K562 (cell line): ENCODE data around the gene CDC14A. TPM values are rescaled to one million over a fixed set of nuclear protein-coding genes. Genes with fewer than 3 reads are reported as not detected.
A peak's percentile ranks its signal among the peaks of the same experiment; 100 is the strongest.

Experiments
- ATAC-seq: fragments of 200-7000 bp; cut with Tn5 transposase; 3 replicates; pipeline ENCODE4 v1.9.1; 2020; ENCODE audit warnings: moderate library complexity
- BruUV-seq: library from RNA; stranded (reverse); fragments of 400-500 nt; replicated peaks from 2 replicates; lab custom pipeline; 2021; lab: Mats Ljungman, UMichigan
- CTCF ChIA-PET: fragments of 300-600 bp; formaldehyde crosslinking; extraction: SDS; loops from one replicate; lab custom pipeline; 2021; ENCODE audit warnings: low intra/inter-chr PET ratio; lab: Yijun Ruan, JAX
- POLR2A ChIA-PET: fragments of 300-600, 350-650 bp; sonication (Branson Sonifier 250); formaldehyde crosslinking; extraction: SDS; loops from one replicate; lab custom pipeline; 2021; ENCODE audit warnings: antibody characterized with exemption, inconsistent platforms; lab: Yijun Ruan, JAX
- DNase-seq, 4 experiments: peaks; one replicate each; pipeline versions ENCODE4 v3.0.0 to v3.0.0-alpha.2; 2011 to 2018; ENCODE audit warnings: low spot score in 3 of 4, mixed read lengths in 3 of 4; ENCODE audit errors: extremely low read depth in 1 of 4
- FAIRE-seq: peaks from 2 replicates; lab custom pipeline; 2011; peaks lifted over from hg19 to GRCh38; lab: Jason Lieb, UNC
- H2AFZ ChIP-seq: 2 replicates; pipeline ENCODE4 v1.6.0; 2011; ENCODE audit warnings: low read depth, low read length, control low read depth, inconsistent platforms
- H3K27ac ChIP-seq: fragments of 200-600 bp; 3 replicates; pipeline ENCODE4 v1.8.0; 2011; ENCODE audit warnings: low read depth, mild to moderate bottlenecking, control low read depth, inconsistent platforms, low read length, moderate library complexity, mixed read lengths; ENCODE audit errors: extremely low read depth
- H3K27me3 ChIP-seq, 2 experiments: fragments of 300-600 bp in 1 of 2; 2 replicates in 1 of 2; 3 replicates in 1 of 2; pipeline versions ENCODE4 v1.6.0 to v1.8.0; 2011; ENCODE audit warnings: inconsistent platforms in 2 of 2, low read length in 2 of 2, mild to moderate bottlenecking in 1 of 2, mixed read lengths in 1 of 2, moderate library complexity in 1 of 2; ENCODE audit not compliant: control insufficient read depth in 2 of 2, insufficient read depth in 2 of 2
- H3K36me3 ChIP-seq: fragments of 300-600 bp; 3 replicates; pipeline ENCODE4 v1.8.0; 2011; ENCODE audit warnings: mild to moderate bottlenecking, low read length, inconsistent platforms; ENCODE audit not compliant: control insufficient read depth, insufficient read depth
- H3K4me1 ChIP-seq, 2 experiments: fragments of 200-600 bp in 1 of 2; replicated peaks in 1 of 2; 2 replicates in 1 of 2; 3 replicates in 1 of 2; pipeline versions ENCODE4 v1.5.1 to v1.8.0; 2011; ENCODE audit warnings: inconsistent platforms in 2 of 2, low read length in 2 of 2, mild to moderate bottlenecking in 1 of 2, mixed read lengths in 1 of 2, moderate library complexity in 1 of 2; ENCODE audit not compliant: control insufficient read depth in 2 of 2, insufficient read depth in 2 of 2
- H3K4me2 ChIP-seq: 2 replicates; pipeline ENCODE4 v1.6.1; 2011; ENCODE audit warnings: low read length, control low read depth, inconsistent platforms, mixed read lengths; ENCODE audit not compliant: insufficient read depth
- H3K4me3 ChIP-seq: fragments of 200-600 bp; sonication (generic), shearing (Covaris generic); 2 replicates; pipeline ENCODE4 v1.5.1; 2016; ENCODE audit warnings: control low read depth, inconsistent platforms
- H3K79me2 ChIP-seq: fragments of 200-600 bp; 3 replicates; pipeline ENCODE4 v1.8.0; 2011; ENCODE audit warnings: low read length, inconsistent platforms; ENCODE audit not compliant: control insufficient read depth, insufficient read depth
- H3K9ac ChIP-seq, 2 experiments: 2 replicates each; pipeline versions ENCODE4 v1.6.0 to v1.6.1; 2011; ENCODE audit warnings: low read depth in 2 of 2, low read length in 2 of 2, control low read depth in 1 of 2, inconsistent platforms in 1 of 2, mild to moderate bottlenecking in 1 of 2, mixed read lengths in 1 of 2; ENCODE audit not compliant: insufficient read depth in 1 of 2
- H3K9me1 ChIP-seq: one replicate; pipeline ENCODE4 v1.6.0; 2011; ENCODE audit warnings: inconsistent platforms, mild to moderate bottlenecking, low read length, moderate library complexity; ENCODE audit not compliant: control insufficient read depth, insufficient read depth
- H3K9me3 ChIP-seq: replicated peaks from 2 replicates; pipeline ENCODE4 v1.5.1; 2011; ENCODE audit warnings: low read depth, low read length, inconsistent platforms; ENCODE audit not compliant: control insufficient read depth, insufficient read depth
- H4K20me1 ChIP-seq: replicated peaks from 2 replicates; pipeline ENCODE4 v1.6.1; 2011; ENCODE audit warnings: low read length, inconsistent platforms, mixed read lengths; ENCODE audit not compliant: control insufficient read depth, insufficient read depth
- CEBPB ChIP-seq: fragments of 450-650 bp; IDR thresholded peaks from 2 replicates; pipeline ENCODE4 v1.6.1; 2016; ENCODE audit warnings: missing genetic modification characterization, missing compliant biosample characterization
- CEBPG ChIP-seq, 3 experiments: fragments of 200-800 bp in 1 of 3; sonication (Bioruptor generic) in 1 of 3; sonication (generic) in 1 of 3; formaldehyde crosslinking in 1 of 3; IDR thresholded peaks in 2 of 3; conservative IDR thresholded peaks in 1 of 3; 2 replicates each; pipeline versions ENCODE4 v1.6.1 to v1.8.0; 2016 to 2022; ENCODE audit warnings: missing compliant biosample characterization in 2 of 3, missing genetic modification characterization in 2 of 3, mild to moderate bottlenecking in 1 of 3, missing genetic modification reagents in 1 of 3
- CTBP1 ChIP-seq: fragments of 450-650 bp; IDR thresholded peaks from 2 replicates; pipeline ENCODE4 v1.6.1; 2016; ENCODE audit warnings: borderline replicate concordance
- JUND ChIP-seq, 2 experiments: IDR thresholded peaks; 2 replicates in 1 of 2; 3 replicates in 1 of 2; pipeline ENCODE4 v1.6.1; 2011; ENCODE audit warnings: borderline replicate concordance in 2 of 2, low read depth in 2 of 2, low read length in 2 of 2, improper control_type of control experiment in 1 of 2, missing biosample characterization in 1 of 2, missing genetic modification characterization in 1 of 2, missing genetic modification reagents in 1 of 2
- L3MBTL2 ChIP-seq: fragments of 450-650 bp; IDR thresholded peaks from 2 replicates; pipeline ENCODE4 v1.6.1; 2016; ENCODE audit warnings: mild to moderate bottlenecking, moderate library complexity
- MCM3 ChIP-seq: fragments of 450-650 bp; IDR thresholded peaks from 2 replicates; pipeline ENCODE4 v1.6.1; 2016
- NFATC3 ChIP-seq: fragments of 450-650 bp; IDR thresholded peaks from 2 replicates; pipeline ENCODE4 v1.6.1; 2017; ENCODE audit warnings: mild to moderate bottlenecking
- RFX7 ChIP-seq: fragments of 250-450 bp; sonication (Bioruptor Pico); IDR thresholded peaks from 2 replicates; pipeline ENCODE4 v1.5.1; 2021; ENCODE audit warnings: mild to moderate bottlenecking
- SOX6 ChIP-seq: fragments of 450-650 bp; IDR thresholded peaks from 2 replicates; pipeline ENCODE4 v1.6.1; 2014; ENCODE audit warnings: mild to moderate bottlenecking
- SPI1 ChIP-seq: IDR thresholded peaks from 2 replicates; pipeline ENCODE4 v1.6.1; 2011; ENCODE audit warnings: low read depth, low read length, control low read depth, borderline replicate concordance
- WGBS: fragments of 100-300 bp; shearing (Covaris generic); methylation state at CpG from one replicate; pipeline ENCODE4 v1.1.6; 2016; ENCODE audit warnings: low coverage, mixed read lengths; ENCODE audit not compliant: insufficient coverage; ENCODE audit errors: missing lambda C conversion rate; 5-methylcytosine and 5-hydroxymethylcytosine counted together
- in situ Hi-C: fragments of 300-500 bp; cut with MboI; formaldehyde crosslinking; loops from 4 replicates; pipeline ENCODE4 v1.15.0; 2018; ENCODE audit warnings: inconsistent platforms, mixed read lengths
- intact Hi-C: fragments of 100-400 bp; cut with micrococcal nuclease; formaldehyde crosslinking; loops from 2 replicates; pipeline ENCODE4 v1.14.2; 2022
- polyA plus RNA-seq, 8 experiments: library from polyadenylated mRNA; depleted of rRNA in 4 of 8; stranded (reverse) in 5 of 8; unstranded in 3 of 8; fragments of >200 nt; fragmentation: Nextera tagmentation in 2 of 8; fragmentation: Illumina TruSeq in 1 of 8; extraction: Ambion mirVana in 2 of 8; extraction: Trizol in 1 of 8; gene quantifications; 2 replicates each; pipeline versions ENCODE4 v1.2.1 to v1.2.3, GENCODE V29; 2011 to 2014; ENCODE audit warnings: inconsistent platforms in 1 of 8, missing spikeins in 1 of 8
- total RNA-seq, 7 experiments: library from RNA; depleted of rRNA in 6 of 7; stranded (reverse); fragments of >200 nt in 6 of 7; fragmentation: Illumina TruSeq in 2 of 7; extraction: Trizol in 2 of 7; gene quantifications; 2 replicates each; pipeline versions ENCODE4 v1.2.1 to v1.2.3, GENCODE V29; 2011 to 2021; ENCODE audit warnings: low replicate concordance in 1 of 7

CDC14A gene
- total and polyA plus RNA-seq, 9 of the 15 experiments (the other 6 are each of a cell fraction or from before 2014, with no cell fraction given): 17.0 to 74.3 (median 33.4) TPM

GRCh38 chr1:100328133-100328532 lies 24.2 kb upstream of the CDC14A start:
- ChIA-PET POLR2A (interaction anchor here (0.6 kb wide), 1 partner anchor 485 kb away, joined by 3 read pairs; no protein-coding TSS in a partner anchor), CTCF (no interaction called here)
- Histone ChIP-seq H3K36me3 (no peaks in the 10 kb centered on the region), H3K4me1 (peaks cover 7 to 19% of the 10 kb centered on the region in 2 experiments), H3K4me2 (no peak overlapping the region), H4K20me1 (no peaks in the 10 kb centered on the region), H3K9me1 (no peaks in the 10 kb centered on the region), H3K27ac (no peak overlapping the region), H3K27me3 (no peaks in the 10 kb centered on the region), H3K79me2 (no peaks in the 10 kb centered on the region), H3K4me3 (no peak overlapping the region), H2AFZ (peak overlapping the region; percentile 62; the same call in 1 of the 2 replicates), H3K9ac (no peak overlapping the region), H3K9me3 (no peaks in the 10 kb centered on the region)
- no TSS peak for BruUV-seq
- FAIRE-seq (peak; percentile 11), ATAC-seq (peak; percentile 20), DNase-seq (no peak)
- WGBS: 11% methylated on average over 1 of the region's 1 CpG
- in situ Hi-C loops: no loop called here
- TF ChIP-seq MCM3: no peak
- TF ChIP-seq L3MBTL2: peak; percentile 37; the same call in 1 of the 2 replicates
- TF ChIP-seq CEBPG (CRISPR knock-in tag; IDR thresholded peaks at IDR 0.05): 0 out of 2 replicates have a peak, but pooled peaks have one; percentile 15
- TF ChIP-seq CEBPG (tag; conservative IDR thresholded peaks at IDR 0.05 in 1 of 2, IDR thresholded peaks at IDR 0.05 in 1 of 2): peak in 1 of 2 experiments; percentile 47; a peak in 2 of 4 replicates
- TF ChIP-seq SOX6: 0 out of 2 replicates have a peak, but pooled peaks have one; percentile 11
- no peak for TF ChIP-seq RFX7 (CRISPR knock-in tag)
- TF ChIP-seq JUND (IDR thresholded peaks at IDR 0.05; ENCODE audit: borderline replicate concordance, low read depth, low read length): no peak
- TF ChIP-seq JUND (tag; IDR thresholded peaks at IDR 0.05; ENCODE audit: borderline replicate concordance, low read depth, low read length): no peak
- peak; percentile 20; the same call in 1 of the 2 replicates for TF ChIP-seq CTBP1
- TF ChIP-seq NFATC3: no peak
- TF ChIP-seq SPI1: peak; percentile 93
- TF ChIP-seq CEBPB: peak; percentile 64
- TF ChIP-seq, all 486 proteins: peak for 6
- intact Hi-C loops: no loop called here
